ENCODE results near the gene EIPR1. TPM values are rescaled to one million over a fixed set of nuclear protein-coding genes. Genes with fewer than 3 reads are reported as not detected.

The EIPR1 gene
- total and polyA plus RNA-seq, 2 experiments from 2014 or later, result 17.4 to 46.3 TPM

DNA sequence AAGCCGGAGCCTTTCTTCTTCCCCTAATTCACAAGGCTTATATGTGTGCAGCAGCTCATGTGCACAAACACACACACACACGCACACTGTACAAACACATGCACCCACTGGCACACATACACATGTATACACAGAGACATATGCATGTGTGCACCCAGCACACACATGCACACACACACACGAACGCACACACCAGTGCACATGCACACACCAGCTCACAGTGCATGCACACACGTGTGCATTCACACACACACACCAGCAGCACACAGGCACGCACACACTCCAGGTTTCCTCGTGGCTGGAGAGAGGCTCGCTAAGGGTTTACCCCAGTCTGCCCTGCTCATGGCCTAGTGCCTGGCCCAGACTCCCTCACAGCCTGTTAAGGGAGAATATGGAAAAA, 234.0 kb downstream of the EIPR1 start:
- no peak overlapping the region for H3K27ac ChIP-seq (ENCODE audit: low read depth)
- H3K9me3 Mint-ChIP-seq, result no peaks in the 10 kb centered on the region
- no peaks in the 10 kb centered on the region for H3K27me3 ChIP-seq (ENCODE audit: insufficient read depth)
- H4K20me1 ChIP-seq (replicated peaks; ENCODE audit: insufficient read depth), result no peaks in the 10 kb centered on the region
- no peaks in the 10 kb centered on the region for H3K79me2 ChIP-seq (replicated peaks; ENCODE audit: insufficient read depth)
- TF ChIP-seq EZH2 (IDR thresholded peaks at IDR 0.05; ENCODE audit: low read depth, unreplicated experiment) (no peak), STAT1 (IDR thresholded peaks at IDR 0.05; ENCODE audit: unreplicated experiment) (no peak), POLR2AphosphoS5 (IDR thresholded peaks at IDR 0.05; ENCODE audit: low read depth) (no peak), NANOG (IDR thresholded peaks at IDR 0.05; ENCODE audit: borderline replicate concordance) (no peak), ETS1 (IDR thresholded peaks at IDR 0.05) (no peak), CTCF (conservative IDR thresholded peaks at IDR 0.05; ENCODE audit: low read depth in 2 of 2) (no peak), CREB1 (CRISPR knock-in tag; IDR thresholded peaks at IDR 0.05; ENCODE audit: low read depth) (no peak), ZNF114 (CRISPR knock-in tag; IDR thresholded peaks at IDR 0.05) (no peak), JUNB (IDR thresholded peaks at IDR 0.05; ENCODE audit: unreplicated experiment) (no peak), ZNF462 (CRISPR knock-in tag; IDR thresholded peaks at IDR 0.05) (no peak), ZNF331 (CRISPR knock-in tag; IDR thresholded peaks at IDR 0.05; ENCODE audit: low read depth) (no peak), EZH2phosphoT487 (IDR thresholded peaks at IDR 0.05; ENCODE audit: unreplicated experiment) (no peak)
- TF ChIP-seq, protein P1, sequence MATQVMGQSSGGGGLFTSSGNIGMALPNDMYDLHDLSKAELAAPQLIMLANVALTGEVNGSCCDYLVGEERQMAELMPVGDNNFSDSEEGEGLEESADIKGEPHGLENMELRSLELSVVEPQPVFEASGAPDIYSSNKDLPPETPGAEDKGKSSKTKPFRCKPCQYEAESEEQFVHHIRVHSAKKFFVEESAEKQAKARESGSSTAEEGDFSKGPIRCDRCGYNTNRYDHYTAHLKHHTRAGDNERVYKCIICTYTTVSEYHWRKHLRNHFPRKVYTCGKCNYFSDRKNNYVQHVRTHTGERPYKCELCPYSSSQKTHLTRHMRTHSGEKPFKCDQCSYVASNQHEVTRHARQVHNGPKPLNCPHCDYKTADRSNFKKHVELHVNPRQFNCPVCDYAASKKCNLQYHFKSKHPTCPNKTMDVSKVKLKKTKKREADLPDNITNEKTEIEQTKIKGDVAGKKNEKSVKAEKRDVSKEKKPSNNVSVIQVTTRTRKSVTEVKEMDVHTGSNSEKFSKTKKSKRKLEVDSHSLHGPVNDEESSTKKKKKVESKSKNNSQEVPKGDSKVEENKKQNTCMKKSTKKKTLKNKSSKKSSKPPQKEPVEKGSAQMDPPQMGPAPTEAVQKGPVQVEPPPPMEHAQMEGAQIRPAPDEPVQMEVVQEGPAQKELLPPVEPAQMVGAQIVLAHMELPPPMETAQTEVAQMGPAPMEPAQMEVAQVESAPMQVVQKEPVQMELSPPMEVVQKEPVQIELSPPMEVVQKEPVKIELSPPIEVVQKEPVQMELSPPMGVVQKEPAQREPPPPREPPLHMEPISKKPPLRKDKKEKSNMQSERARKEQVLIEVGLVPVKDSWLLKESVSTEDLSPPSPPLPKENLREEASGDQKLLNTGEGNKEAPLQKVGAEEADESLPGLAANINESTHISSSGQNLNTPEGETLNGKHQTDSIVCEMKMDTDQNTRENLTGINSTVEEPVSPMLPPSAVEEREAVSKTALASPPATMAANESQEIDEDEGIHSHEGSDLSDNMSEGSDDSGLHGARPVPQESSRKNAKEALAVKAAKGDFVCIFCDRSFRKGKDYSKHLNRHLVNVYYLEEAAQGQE (IDR thresholded peaks at IDR 0.05; ENCODE audit: unreplicated experiment), result no peak
- peaks cover 6% of the 10 kb centered on the region for H3K27me3 Mint-ChIP-seq (ENCODE audit: insufficient read depth, low read depth, poor library complexity)
- no peaks in the 10 kb centered on the region for H3K9me2 ChIP-seq (ENCODE audit: insufficient read depth)
- no peak overlapping the region for H2AFZ ChIP-seq
- ATAC-seq, result no peak
- H3K4me2 ChIP-seq, result no peak overlapping the region
- H3K36me3 ChIP-seq (ENCODE audit: insufficient read depth), result no peaks in the 10 kb centered on the region
- H3K4me3 ChIP-seq, result no peak overlapping the region
- no peak overlapping the region; the same call in 1 of the 2 replicates for H3K27ac Mint-ChIP-seq
- H3K4me3 Mint-ChIP-seq, result no peak overlapping the region
- no peaks in the 10 kb centered on the region; the same call in 1 of the 3 replicates for H3K4me1 Mint-ChIP-seq
- H3K36me3 Mint-ChIP-seq (ENCODE audit: low read depth), result no peaks in the 10 kb centered on the region
- DNase-seq (ENCODE audit: low spot score), result no peak
- H3F3A ChIP-seq (replicated peaks; ENCODE audit: low read depth), result no peaks in the 10 kb centered on the region
- no peaks in the 10 kb centered on the region for H3K4me1 ChIP-seq (ENCODE audit: insufficient read depth)
